Measurements from ENCODE around the gene EDEM3.
A peak's percentile ranks its signal among the peaks of the same experiment; 100 is the strongest.
"Not testable (repeated sequence)": the region's sequence is repeated elsewhere in the genome, so short reads cannot be mapped to it uniquely, and the experiment has no call there.

Gene EDEM3

GRCh38 chr1:184769241-184769640 lies 14.6 kb upstream of the EDEM3 start:
- no peak for DNase-seq

GRCh38 chr1:184768467-184768866 lies 13.8 kb upstream of the EDEM3 start:
- DNase-seq = no peak

- DNase-seq = no peak
These were observed 12.9 kb upstream of the EDEM3 start for GRCh38 chr1:184767591-184767990.

- DNase-seq = no peak
These were observed 9.8 kb upstream of the EDEM3 start for GRCh38 chr1:184764483-184764882.

- not testable (repeated sequence) for DNase-seq
These were observed 8.9 kb upstream of the EDEM3 start for GRCh38 chr1:184763520-184763919.

GRCh38 chr1:184761969-184762485 lies 7.4 kb upstream of the EDEM3 start:
- DNase-seq = no peak

- no peak for DNase-seq
These were observed 5.0 kb upstream of the EDEM3 start for GRCh38 chr1:184759651-184760050.

- DNase-seq = no peak
These were observed 4.5 kb upstream of the EDEM3 start for GRCh38 chr1:184759112-184759511.

- no peak for DNase-seq
These were observed 3.2 kb upstream of the EDEM3 start for GRCh38 chr1:184757891-184758290.

- DNase-seq = no peak
These were observed 2.7 kb upstream of the EDEM3 start for GRCh38 chr1:184757406-184757805.

GRCh38 chr1:184755226-184756065 lies 788 bp upstream of the EDEM3 start:
- DNase-seq = no peak

- peak; percentile 9 for DNase-seq
These were observed 816 bp downstream of the EDEM3 start for GRCh38 chr1:184753608-184754475.

- DNase-seq = no peak
These were observed 1.5 kb downstream of the EDEM3 start for GRCh38 chr1:184753117-184753516.

GRCh38 chr1:184752656-184753055 lies 2.0 kb downstream of the EDEM3 start:
- DNase-seq = no peak

- no peak for DNase-seq
These were observed 5.9 kb downstream of the EDEM3 start for GRCh38 chr1:184748740-184749139.

GRCh38 chr1:184747089-184747955 lies 7.3 kb downstream of the EDEM3 start:
- no peak for DNase-seq

- no peak for DNase-seq
These were observed 8.6 kb downstream of the EDEM3 start for GRCh38 chr1:184745929-184746638.

GRCh38 chr1:184745110-184745509 lies 9.5 kb downstream of the EDEM3 start:
- no peak for DNase-seq

GRCh38 chr1:184743062-184743756 lies 11.4 kb downstream of the EDEM3 start:
- no peak for DNase-seq

GRCh38 chr1:184740344-184740743 lies 14.3 kb downstream of the EDEM3 start:
- no peak for DNase-seq

GRCh38 chr1:184739796-184740195 lies 14.9 kb downstream of the EDEM3 start:
- no peak for DNase-seq

Data from NCI-H2227 treated with DMSO at 0.1 percent for 48 hours (cell line).